Measurements from ENCODE around the gene SKIDA1. TPM values are rescaled to one million over a fixed set of nuclear protein-coding genes. Genes with fewer than 3 reads are reported as not detected.

Gene SKIDA1
- total RNA-seq, 3 donors from 2014 or later (not counting 1 experiment from before 2014, with no cell fraction given) = not detected

DNA sequence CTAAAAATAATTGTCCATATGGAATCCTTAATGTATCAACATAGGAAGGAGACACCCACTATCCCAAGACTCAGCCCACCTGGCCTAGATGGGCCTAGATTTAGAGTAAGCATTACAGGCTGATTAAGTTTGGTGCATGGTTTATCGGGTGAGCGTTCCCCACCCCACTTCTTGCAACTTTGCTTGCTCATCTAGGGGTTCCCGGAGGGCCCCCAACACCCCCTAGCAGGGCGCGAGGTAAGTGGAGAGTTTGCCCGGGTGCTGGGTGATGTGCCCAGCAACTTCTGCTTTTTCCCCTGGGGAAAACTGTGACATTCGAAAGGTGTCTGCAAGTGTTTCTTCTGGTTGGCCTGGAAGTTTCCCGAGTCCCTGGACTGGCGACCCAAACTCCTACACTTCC lies 31.7 kb downstream of the SKIDA1 start:
- H3K27me3 Mint-ChIP-seq (ENCODE audit: low read depth in 2 of 2) = peaks cover 43 to 56% of the 10 kb centered on the region in 2 donors
- H3K27ac Mint-ChIP-seq = no peak overlapping the region
- DNase-seq = no peak

DNA sequence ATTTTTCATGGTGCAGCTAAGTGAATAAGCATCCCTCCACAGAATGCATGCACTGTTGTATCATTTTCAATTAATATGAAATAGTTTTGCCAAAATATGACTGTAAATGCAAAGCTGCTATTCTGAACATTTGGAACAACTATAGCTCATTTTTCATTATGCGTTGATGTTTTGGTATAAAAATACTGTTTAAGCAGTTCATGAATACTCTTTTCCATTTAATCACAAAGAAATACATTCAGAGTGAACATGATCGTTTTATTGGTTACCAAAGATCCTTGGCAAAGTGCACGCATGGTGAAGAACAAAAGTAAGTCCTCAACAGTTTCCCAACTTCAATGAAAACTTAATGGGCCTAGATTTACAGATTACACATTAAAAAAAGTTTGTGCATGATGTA lies 33.1 kb downstream of the SKIDA1 start:
- intact Hi-C loops (cut with micrococcal nuclease) = loop anchor here (10.0 kb wide), 1 partner anchor 512 kb away; the partner anchor contains the start of gene DNAJC1
- no peaks in the 10 kb centered on the region for H3K36me3 ChIP-seq (ENCODE audit: control insufficient read depth, insufficient read depth, low read length)
- Mint-ChIP-seq H3K9me3 (no peaks in the 10 kb centered on the region), H3K4me1 (peaks cover 13 to 19% of the 10 kb centered on the region in 2 donors), H3K36me3 (no peaks in the 10 kb centered on the region), H3K4me3 (no peak overlapping the region), H3K27me3 (ENCODE audit: low read depth in 2 of 2) (peaks cover 34 to 56% of the 10 kb centered on the region in 2 donors), H3K27ac (no peak overlapping the region)
- no peak overlapping the region for H3K4me3 ChIP-seq (ENCODE audit: low read length)
- WGBS (ENCODE audit: insufficient coverage) = 89% methylated on average over 2 of the region's 3 CpGs
- TF ChIP-seq, protein P1, sequence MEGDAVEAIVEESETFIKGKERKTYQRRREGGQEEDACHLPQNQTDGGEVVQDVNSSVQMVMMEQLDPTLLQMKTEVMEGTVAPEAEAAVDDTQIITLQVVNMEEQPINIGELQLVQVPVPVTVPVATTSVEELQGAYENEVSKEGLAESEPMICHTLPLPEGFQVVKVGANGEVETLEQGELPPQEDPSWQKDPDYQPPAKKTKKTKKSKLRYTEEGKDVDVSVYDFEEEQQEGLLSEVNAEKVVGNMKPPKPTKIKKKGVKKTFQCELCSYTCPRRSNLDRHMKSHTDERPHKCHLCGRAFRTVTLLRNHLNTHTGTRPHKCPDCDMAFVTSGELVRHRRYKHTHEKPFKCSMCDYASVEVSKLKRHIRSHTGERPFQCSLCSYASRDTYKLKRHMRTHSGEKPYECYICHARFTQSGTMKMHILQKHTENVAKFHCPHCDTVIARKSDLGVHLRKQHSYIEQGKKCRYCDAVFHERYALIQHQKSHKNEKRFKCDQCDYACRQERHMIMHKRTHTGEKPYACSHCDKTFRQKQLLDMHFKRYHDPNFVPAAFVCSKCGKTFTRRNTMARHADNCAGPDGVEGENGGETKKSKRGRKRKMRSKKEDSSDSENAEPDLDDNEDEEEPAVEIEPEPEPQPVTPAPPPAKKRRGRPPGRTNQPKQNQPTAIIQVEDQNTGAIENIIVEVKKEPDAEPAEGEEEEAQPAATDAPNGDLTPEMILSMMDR (IDR thresholded peaks at IDR 0.05) = no peak
- no peak for DNase-seq
- H3K27ac ChIP-seq (ENCODE audit: low read length) = no peak overlapping the region
- H3K27me3 ChIP-seq (ENCODE audit: control insufficient read depth, insufficient read depth, low read length) = peaks cover 22% of the 10 kb centered on the region
- peaks cover 34% of the 10 kb centered on the region for H3K4me1 ChIP-seq (ENCODE audit: control insufficient read depth, insufficient read depth, low read length)
- no peak for ATAC-seq
- no peaks in the 10 kb centered on the region for H3K9me3 ChIP-seq (ENCODE audit: control insufficient read depth, insufficient read depth, low read length)

More for the DNA sequence above, 31.7 kb downstream of the SKIDA1 start:
- peaks cover 13 to 19% of the 10 kb centered on the region in 2 donors for H3K4me1 Mint-ChIP-seq
- TF ChIP-seq, protein P1 (IDR thresholded peaks at IDR 0.05) = no peak
- peaks cover 36% of the 10 kb centered on the region for H3K27me3 ChIP-seq (ENCODE audit: control insufficient read depth, insufficient read depth, low read length)
- intact Hi-C loops (cut with micrococcal nuclease) = loop anchor here (10.0 kb wide), 1 partner anchor 511 kb away; the partner anchor contains the start of gene DNAJC1
- H3K4me3 ChIP-seq (ENCODE audit: low read length) = no peak overlapping the region
- H3K9me3 ChIP-seq (ENCODE audit: control insufficient read depth, insufficient read depth, low read length) = no peaks in the 10 kb centered on the region
- no peak overlapping the region for H3K27ac ChIP-seq (ENCODE audit: low read length)
- whole genome bisulfite sequencing (ENCODE audit: insufficient coverage) = 25% methylated on average over 9 of the region's 9 CpGs
- ATAC-seq = no peak
- H3K4me1 ChIP-seq (ENCODE audit: control insufficient read depth, insufficient read depth, low read length) = peaks cover 34% of the 10 kb centered on the region
- peak overlapping the region; percentile 81 for H3K4me3 Mint-ChIP-seq
- H3K36me3 ChIP-seq (ENCODE audit: control insufficient read depth, insufficient read depth, low read length) = no peaks in the 10 kb centered on the region
- H3K36me3 Mint-ChIP-seq = no peaks in the 10 kb centered on the region
- H3K9me3 Mint-ChIP-seq = no peaks in the 10 kb centered on the region

GRCh38 chr10:21490711-21491105 lies 34.8 kb downstream of the SKIDA1 start:
- ATAC-seq (no peak), DNase-seq (no peak)
- Mint-ChIP-seq H3K27me3 (ENCODE audit: low read depth in 2 of 2) (peaks cover 31 to 57% of the 10 kb centered on the region in 2 donors), H3K4me1 (peaks cover 13 to 14% of the 10 kb centered on the region in 2 donors), H3K36me3 (no peaks in the 10 kb centered on the region), H3K27ac (no peak overlapping the region), H3K9me3 (no peaks in the 10 kb centered on the region), H3K4me3 (no peak overlapping the region)
- Histone ChIP-seq H3K27me3 (ENCODE audit: control insufficient read depth, insufficient read depth, low read length) (peaks cover 14% of the 10 kb centered on the region), H3K9me3 (ENCODE audit: control insufficient read depth, insufficient read depth, low read length) (no peaks in the 10 kb centered on the region), H3K27ac (ENCODE audit: low read length) (no peak overlapping the region), H3K36me3 (ENCODE audit: control insufficient read depth, insufficient read depth, low read length) (no peaks in the 10 kb centered on the region), H3K4me3 (ENCODE audit: low read length) (no peak overlapping the region), H3K4me1 (ENCODE audit: control insufficient read depth, insufficient read depth, low read length) (peaks cover 18% of the 10 kb centered on the region)
- 96% methylated on average over 2 of the region's 2 CpGs for WGBS (ENCODE audit: insufficient coverage)
- intact Hi-C loops (cut with micrococcal nuclease) = loop anchor here (10.0 kb wide), 1 partner anchor 514 kb away; the partner anchor contains the start of gene DNAJC1
- TF ChIP-seq, protein P1 (IDR thresholded peaks at IDR 0.05) = no peak
